NB4 (cell line): ENCODE results near the gene SLC35F6.

ENCODE experiments used
- CTCF ChIP-seq: IDR thresholded peaks from one replicate; pipeline ENCODE4 v1.5.1; 2012; ENCODE audit warnings: low read depth, low read length
- MYC ChIP-seq: IDR thresholded peaks from 2 replicates; pipeline ENCODE4 v1.6.1; 2011; ENCODE audit warnings: low read depth, low read length
- POLR2A ChIP-seq: IDR thresholded peaks from 2 replicates; pipeline ENCODE4 v1.6.1; 2011; ENCODE audit warnings: mild to moderate bottlenecking; ENCODE audit not compliant: insufficient read length; ENCODE audit errors: extremely low read depth
- TF ChIP-seq, protein P1 (sequence below): IDR thresholded peaks from 2 replicates; pipeline ENCODE4 v1.6.1; 2011; ENCODE audit warnings: low read depth, low read length

GRCh38 chr2:26754972-26755670 lies 9.0 kb upstream of the SLC35F6 start:
- TF ChIP-seq CTCF (no peak), POLR2A (no peak), MYC (no peak)
- TF ChIP-seq, protein P1, sequence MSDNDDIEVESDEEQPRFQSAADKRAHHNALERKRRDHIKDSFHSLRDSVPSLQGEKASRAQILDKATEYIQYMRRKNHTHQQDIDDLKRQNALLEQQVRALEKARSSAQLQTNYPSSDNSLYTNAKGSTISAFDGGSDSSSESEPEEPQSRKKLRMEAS: no peak
